Neural progenitor cell (in vitro differentiated cells): Measurements from ENCODE around the gene RTL9. TPM values are rescaled to one million over a fixed set of nuclear protein-coding genes. Genes with fewer than 3 reads are reported as not detected.
"Not testable (repeated sequence)": the region's sequence is repeated elsewhere in the genome, so short reads cannot be mapped to it uniquely, and the experiment has no call there.

ENCODE experiments used
- DNase-seq: peaks from one replicate; pipeline ENCODE4 v3.0.0-alpha.2; 2016; ENCODE audit warnings: low spot score
- H2AFZ ChIP-seq: fragments of 200-600 bp; sonication (generic); replicated peaks from 2 replicates; pipeline ENCODE4 v1.6.1; 2016; ENCODE audit warnings: antibody characterized with exemption
- H3F3A ChIP-seq: fragments of 200-600 bp; sonication (generic); 2 replicates; pipeline ENCODE4 v1.6.1; 2016; ENCODE audit warnings: antibody characterized with exemption, low read depth
- H3K27ac ChIP-seq: fragments of 200-600 bp; sonication (generic); 2 replicates; pipeline ENCODE4 v1.5.1; 2016; ENCODE audit warnings: mild to moderate bottlenecking
- H3K27me3 ChIP-seq: fragments of 200-600 bp; sonication (generic); 2 replicates; pipeline ENCODE4 v1.6.1; 2016; ENCODE audit warnings: mild to moderate bottlenecking, moderate library complexity
- H3K36me3 ChIP-seq: fragments of 200-600 bp; sonication (generic); 2 replicates; pipeline ENCODE4 v1.5.1; 2016
- H3K4me1 ChIP-seq: fragments of 200-600 bp; sonication (generic); 2 replicates; pipeline ENCODE4 v1.6.1; 2016; ENCODE audit warnings: mixed run types
- H3K4me2 ChIP-seq: fragments of 200-600 bp; sonication (generic); 2 replicates; pipeline ENCODE4 v1.6.1; 2016
- H3K4me3 ChIP-seq: fragments of 200-600 bp; sonication (generic); 2 replicates; pipeline ENCODE4 v1.5.1; 2016
- H3K79me2 ChIP-seq: fragments of 200-600 bp; sonication (generic); 2 replicates; pipeline ENCODE4 v1.6.1; 2016; ENCODE audit warnings: low read depth
- H3K9ac ChIP-seq: fragments of 200-600 bp; sonication (generic); 2 replicates; pipeline ENCODE4 v1.6.1; 2016
- H3K9me3 ChIP-seq: fragments of 200-600 bp; sonication (generic); 2 replicates; pipeline ENCODE4 v1.5.1; 2016; ENCODE audit warnings: low read depth
- H4K20me1 ChIP-seq: fragments of 200-600 bp; sonication (generic); 2 replicates; pipeline ENCODE4 v1.6.1; 2016; ENCODE audit warnings: low read depth
- H3K27ac Mint-ChIP-seq: 3 replicates; pipeline ENCODE4 v1.8.0; 2021; ENCODE audit warnings: mixed read lengths
- H3K27me3 Mint-ChIP-seq: 2 replicates; pipeline ENCODE4 v1.8.0; 2022; ENCODE audit warnings: low read depth, mild to moderate bottlenecking, inconsistent platforms, moderate library complexity, mixed read lengths; ENCODE audit not compliant: insufficient read depth
- H3K36me3 Mint-ChIP-seq: 3 replicates; pipeline ENCODE4 v1.8.0; 2021; ENCODE audit warnings: mixed read lengths
- H3K4me1 Mint-ChIP-seq: 3 replicates; pipeline ENCODE4 v1.8.0; 2021; ENCODE audit warnings: mixed read lengths
- H3K4me3 Mint-ChIP-seq: 3 replicates; pipeline ENCODE4 v1.8.0; 2021; ENCODE audit warnings: mild to moderate bottlenecking, moderate library complexity, mixed read lengths
- H3K9me3 Mint-ChIP-seq: 3 replicates; pipeline ENCODE4 v1.8.0; 2020; ENCODE audit warnings: mixed read lengths
- CTCF ChIP-seq: fragments of 200-600 bp; sonication (generic); IDR thresholded peaks from 2 replicates; pipeline ENCODE4 v1.5.1; 2017; ENCODE audit warnings: antibody characterized with exemption, mild to moderate bottlenecking
- EZH2 ChIP-seq: fragments of 200-600 bp; sonication (generic); IDR thresholded peaks from 2 replicates; pipeline ENCODE4 v1.6.1; 2017; ENCODE audit warnings: antibody characterized with exemption, mild to moderate bottlenecking, moderate library complexity
- EZH2phosphoT487 ChIP-seq: fragments of 200-600 bp; sonication (generic); IDR thresholded peaks from 2 replicates; pipeline ENCODE4 v1.6.1; 2017; ENCODE audit warnings: antibody characterized with exemption
- small RNA-seq: library from RNA; depleted of rRNA; stranded (forward); fragments of <200 nt; gene quantifications from one replicate; pipeline ENCODE3, GENCODE V24; 2015
- total RNA-seq: library from RNA; depleted of rRNA; stranded (reverse); fragments of >200 nt; gene quantifications from 2 replicates; pipeline ENCODE4 v1.2.3, GENCODE V29; 2015; ENCODE audit warnings: low replicate concordance

Gene RTL9
- total RNA-seq, 1 donor from 2014 or later = 0.49 TPM

DNA sequence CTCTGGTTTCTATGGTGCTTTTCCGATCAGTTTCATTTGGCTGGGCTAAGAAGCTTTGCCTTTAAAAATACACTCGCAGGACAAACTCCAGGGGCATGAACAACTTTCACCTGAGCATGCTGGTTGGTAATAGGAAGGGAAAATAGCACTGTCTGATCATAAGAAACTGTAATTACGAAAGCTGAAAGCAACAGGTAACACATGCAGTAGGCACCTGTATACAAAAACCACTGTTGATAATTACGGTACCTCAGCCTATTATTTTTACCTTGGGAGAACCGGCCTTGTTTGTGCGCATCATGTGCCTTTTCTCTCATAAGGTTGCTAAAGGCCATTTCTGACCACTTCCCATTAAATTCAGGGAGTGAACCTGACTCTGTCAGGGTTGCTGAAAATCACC, 45.7 kb downstream of the RTL9 start:
- H3F3A ChIP-seq = no peaks in the 10 kb centered on the region
- H3K4me1 ChIP-seq = no peaks in the 10 kb centered on the region
- H3K4me2 ChIP-seq = no peak overlapping the region
- H3K9ac ChIP-seq = no peak overlapping the region
- Mint-ChIP-seq H3K36me3 (no peaks in the 10 kb centered on the region), H3K4me3 (no peak overlapping the region), H3K27me3 (peaks cover 5% of the 10 kb centered on the region), H3K27ac (no peak overlapping the region), H3K4me1 (peaks cover 20% of the 10 kb centered on the region), H3K9me3 (no peaks in the 10 kb centered on the region)
- no peak for DNase-seq
- no peaks in the 10 kb centered on the region for H3K27me3 ChIP-seq
- no peaks in the 10 kb centered on the region for H4K20me1 ChIP-seq
- TF ChIP-seq EZH2 (no peak), CTCF (no peak), EZH2phosphoT487 (no peak)
- H3K27ac ChIP-seq = no peak overlapping the region
- H3K79me2 ChIP-seq = no peaks in the 10 kb centered on the region
- H3K9me3 ChIP-seq = no peaks in the 10 kb centered on the region
- H3K36me3 ChIP-seq = no peaks in the 10 kb centered on the region
- H2AFZ ChIP-seq = no peak overlapping the region
- H3K4me3 ChIP-seq = no peak overlapping the region

DNA sequence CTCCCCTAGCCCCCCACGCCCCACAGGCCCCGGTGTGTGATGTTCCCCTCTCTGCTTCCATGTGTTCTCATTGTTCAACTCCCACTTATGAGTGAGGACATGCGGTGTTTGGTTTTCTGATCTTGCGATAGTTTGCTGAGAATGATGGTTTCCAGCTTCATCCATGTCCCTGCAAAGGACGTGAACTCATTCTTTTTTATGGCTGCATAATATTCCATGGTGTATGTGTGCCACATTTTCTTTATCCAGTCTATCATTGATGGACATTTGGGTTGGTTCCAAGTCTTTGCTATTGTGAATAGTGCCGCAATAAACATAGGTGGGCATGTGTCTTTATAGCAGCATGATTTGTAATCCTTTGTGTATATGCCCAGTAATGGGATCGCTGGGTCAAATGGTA, 47.6 kb downstream of the RTL9 start:
- H3K27me3 ChIP-seq, H3K4me2 ChIP-seq, H3K79me2 ChIP-seq, H3K9me3 ChIP-seq, H3K27ac ChIP-seq, H3K4me3 Mint-ChIP-seq, H4K20me1 ChIP-seq, H3K36me3 Mint-ChIP-seq, H3K27me3 Mint-ChIP-seq, H2AFZ ChIP-seq, H3K9me3 Mint-ChIP-seq, H3K4me3 ChIP-seq, DNase-seq, H3K27ac Mint-ChIP-seq, H3F3A ChIP-seq, H3K9ac ChIP-seq, H3K4me1 ChIP-seq, H3K36me3 ChIP-seq: not testable (repeated sequence)
- H3K4me1 Mint-ChIP-seq = peaks cover 27% of the 10 kb centered on the region

- Histone ChIP-seq H2AFZ (no peak overlapping the region), H3F3A (no peaks in the 10 kb centered on the region), H3K79me2 (no peaks in the 10 kb centered on the region), H3K27ac (no peak overlapping the region), H4K20me1 (no peaks in the 10 kb centered on the region), H3K27me3 (no peaks in the 10 kb centered on the region), H3K9me3 (no peaks in the 10 kb centered on the region), H3K36me3 (no peaks in the 10 kb centered on the region), H3K4me2 (no peak overlapping the region), H3K9ac (no peak overlapping the region), H3K4me1 (no peaks in the 10 kb centered on the region), H3K4me3 (no peak overlapping the region)
- H3K9me3 Mint-ChIP-seq = no peaks in the 10 kb centered on the region
- no peaks in the 10 kb centered on the region for H3K36me3 Mint-ChIP-seq
- peaks cover 33% of the 10 kb centered on the region for H3K4me1 Mint-ChIP-seq
- H3K27ac Mint-ChIP-seq = no peak overlapping the region
- peaks cover 5% of the 10 kb centered on the region for H3K27me3 Mint-ChIP-seq
- no peak for TF ChIP-seq EZH2
- TF ChIP-seq EZH2phosphoT487 = no peak
- TF ChIP-seq CTCF = no peak
- H3K4me3 Mint-ChIP-seq = no peak overlapping the region
- DNase-seq = no peak
Measured at GRCh38 chrX:110406822-110407221, 48.2 kb downstream of the RTL9 start.

DNA sequence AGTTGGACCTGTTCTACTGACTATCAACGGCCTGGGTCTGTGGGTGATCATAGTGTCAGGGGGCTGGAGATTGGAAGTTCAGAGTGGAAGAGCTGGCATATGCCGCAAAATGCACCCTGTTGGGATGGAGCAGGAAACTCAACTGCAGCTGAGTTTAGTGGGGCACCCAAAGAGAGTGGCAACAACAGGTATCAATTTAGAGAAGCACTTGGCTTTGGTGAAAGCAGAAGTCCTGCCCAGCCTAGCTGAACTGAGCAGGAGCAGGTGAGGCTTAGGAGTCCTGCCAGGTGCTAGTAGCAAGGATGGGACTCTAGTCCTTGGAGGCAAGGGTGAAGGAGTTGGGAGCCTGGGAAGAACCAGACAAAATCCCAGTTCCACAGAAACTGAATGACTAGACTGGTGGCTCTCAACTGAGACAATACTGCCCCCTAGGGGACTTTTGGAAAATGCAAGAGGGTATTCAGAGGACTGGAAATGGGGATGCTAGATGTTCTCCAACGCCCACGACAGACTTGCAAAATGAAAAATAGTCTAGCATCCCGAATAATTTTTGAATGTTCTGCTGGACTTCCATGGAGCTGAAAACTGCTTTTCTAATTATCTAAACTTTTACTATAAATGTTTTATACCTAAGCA, 49.4 kb downstream of the RTL9 start:
- H3K27me3 Mint-ChIP-seq = peaks cover 6% of the 10 kb centered on the region
- no peak overlapping the region for H2AFZ ChIP-seq
- no peak overlapping the region for H3K4me3 ChIP-seq
- TF ChIP-seq CTCF (peak; percentile 69), EZH2phosphoT487 (no peak), EZH2 (no peak)
- no peaks in the 10 kb centered on the region for H3K36me3 ChIP-seq
- no peaks in the 10 kb centered on the region for H3K36me3 Mint-ChIP-seq
- no peak overlapping the region for H3K27ac ChIP-seq
- no peak overlapping the region for H3K4me3 Mint-ChIP-seq
- no peaks in the 10 kb centered on the region for H3K9me3 ChIP-seq
- H4K20me1 ChIP-seq = no peaks in the 10 kb centered on the region
- H3F3A ChIP-seq = no peaks in the 10 kb centered on the region
- no peaks in the 10 kb centered on the region for H3K27me3 ChIP-seq
- no peak overlapping the region for H3K4me2 ChIP-seq
- H3K9ac ChIP-seq = no peak overlapping the region
- H3K4me1 ChIP-seq = no peaks in the 10 kb centered on the region
- peak; percentile 68 for DNase-seq
- H3K9me3 Mint-ChIP-seq = no peaks in the 10 kb centered on the region
- no peak overlapping the region for H3K27ac Mint-ChIP-seq
- peaks cover 36% of the 10 kb centered on the region for H3K4me1 Mint-ChIP-seq
- H3K79me2 ChIP-seq = no peaks in the 10 kb centered on the region

Small RNAs within 50 kb of the gene (small RNA-seq; reads per million reads assigned to genes)
- not detected for gene GNG5P2

Other genes starting within 250 kb of the RTL9 start
- gene AMMECR1, start 40.8 kb upstream of the RTL9 start, total RNA-seq = 15.0 and 20.3 TPM in 2 replicates